K562 (cell line): ENCODE measurements around the gene VRK1. TPM values are rescaled to one million over a fixed set of nuclear protein-coding genes. Genes with fewer than 3 reads are reported as not detected.
A peak's percentile ranks its signal among the peaks of the same experiment; 100 is the strongest.

ENCODE experiments used
- ATAC-seq: fragments of 200-7000 bp; cut with Tn5 transposase; 3 replicates; pipeline ENCODE4 v1.9.1; 2020; ENCODE audit warnings: moderate library complexity
- BruUV-seq: library from RNA; stranded (reverse); fragments of 400-500 nt; replicated peaks from 2 replicates; lab custom pipeline; 2021; lab: Mats Ljungman, UMichigan
- CTCF ChIA-PET: fragments of 300-600 bp; formaldehyde crosslinking; extraction: SDS; loops from one replicate; lab custom pipeline; 2021; ENCODE audit warnings: low intra/inter-chr PET ratio; lab: Yijun Ruan, JAX
- POLR2A ChIA-PET: fragments of 300-600, 350-650 bp; sonication (Branson Sonifier 250); formaldehyde crosslinking; extraction: SDS; loops from one replicate; lab custom pipeline; 2021; ENCODE audit warnings: antibody characterized with exemption, inconsistent platforms; lab: Yijun Ruan, JAX
- DNase-seq, 4 experiments: peaks; one replicate each; pipeline versions ENCODE4 v3.0.0 to v3.0.0-alpha.2; 2011 to 2018; ENCODE audit warnings: low spot score in 3 of 4, mixed read lengths in 3 of 4; ENCODE audit errors: extremely low read depth in 1 of 4
- FAIRE-seq: peaks from 2 replicates; lab custom pipeline; 2011; peaks lifted over from hg19 to GRCh38; lab: Jason Lieb, UNC
- H2AFZ ChIP-seq: 2 replicates; pipeline ENCODE4 v1.6.0; 2011; ENCODE audit warnings: low read depth, low read length, control low read depth, inconsistent platforms
- H3K27ac ChIP-seq: fragments of 200-600 bp; 3 replicates; pipeline ENCODE4 v1.8.0; 2011; ENCODE audit warnings: low read depth, mild to moderate bottlenecking, control low read depth, inconsistent platforms, low read length, moderate library complexity, mixed read lengths; ENCODE audit errors: extremely low read depth
- H3K27me3 ChIP-seq, 2 experiments: fragments of 300-600 bp in 1 of 2; 2 replicates in 1 of 2; 3 replicates in 1 of 2; pipeline versions ENCODE4 v1.6.0 to v1.8.0; 2011; ENCODE audit warnings: inconsistent platforms in 2 of 2, low read length in 2 of 2, mild to moderate bottlenecking in 1 of 2, mixed read lengths in 1 of 2, moderate library complexity in 1 of 2; ENCODE audit not compliant: control insufficient read depth in 2 of 2, insufficient read depth in 2 of 2
- H3K36me3 ChIP-seq: fragments of 300-600 bp; 3 replicates; pipeline ENCODE4 v1.8.0; 2011; ENCODE audit warnings: mild to moderate bottlenecking, low read length, inconsistent platforms; ENCODE audit not compliant: control insufficient read depth, insufficient read depth
- H3K4me1 ChIP-seq, 2 experiments: fragments of 200-600 bp in 1 of 2; replicated peaks in 1 of 2; 2 replicates in 1 of 2; 3 replicates in 1 of 2; pipeline versions ENCODE4 v1.5.1 to v1.8.0; 2011; ENCODE audit warnings: inconsistent platforms in 2 of 2, low read length in 2 of 2, mild to moderate bottlenecking in 1 of 2, mixed read lengths in 1 of 2, moderate library complexity in 1 of 2; ENCODE audit not compliant: control insufficient read depth in 2 of 2, insufficient read depth in 2 of 2
- H3K4me2 ChIP-seq: 2 replicates; pipeline ENCODE4 v1.6.1; 2011; ENCODE audit warnings: low read length, control low read depth, inconsistent platforms, mixed read lengths; ENCODE audit not compliant: insufficient read depth
- H3K4me3 ChIP-seq: fragments of 200-600 bp; sonication (generic), shearing (Covaris generic); 2 replicates; pipeline ENCODE4 v1.5.1; 2016; ENCODE audit warnings: control low read depth, inconsistent platforms
- H3K79me2 ChIP-seq: fragments of 200-600 bp; 3 replicates; pipeline ENCODE4 v1.8.0; 2011; ENCODE audit warnings: low read length, inconsistent platforms; ENCODE audit not compliant: control insufficient read depth, insufficient read depth
- H3K9ac ChIP-seq, 2 experiments: 2 replicates each; pipeline versions ENCODE4 v1.6.0 to v1.6.1; 2011; ENCODE audit warnings: low read depth in 2 of 2, low read length in 2 of 2, control low read depth in 1 of 2, inconsistent platforms in 1 of 2, mild to moderate bottlenecking in 1 of 2, mixed read lengths in 1 of 2; ENCODE audit not compliant: insufficient read depth in 1 of 2
- H3K9me1 ChIP-seq: one replicate; pipeline ENCODE4 v1.6.0; 2011; ENCODE audit warnings: inconsistent platforms, mild to moderate bottlenecking, low read length, moderate library complexity; ENCODE audit not compliant: control insufficient read depth, insufficient read depth
- H3K9me3 ChIP-seq: replicated peaks from 2 replicates; pipeline ENCODE4 v1.5.1; 2011; ENCODE audit warnings: low read depth, low read length, inconsistent platforms; ENCODE audit not compliant: control insufficient read depth, insufficient read depth
- H4K20me1 ChIP-seq: replicated peaks from 2 replicates; pipeline ENCODE4 v1.6.1; 2011; ENCODE audit warnings: low read length, inconsistent platforms, mixed read lengths; ENCODE audit not compliant: control insufficient read depth, insufficient read depth
- EHMT2 ChIP-seq: fragments of 450-650 bp; IDR thresholded peaks from 2 replicates; pipeline ENCODE4 v1.6.1; 2018; ENCODE audit warnings: antibody characterized with exemption
- FOXK1 ChIP-seq: sonication (generic); formaldehyde crosslinking; IDR thresholded peaks from 2 replicates; pipeline ENCODE4 v1.8.0; 2022; ENCODE audit warnings: missing genetic modification reagents, mild to moderate bottlenecking, borderline replicate concordance
- HCFC1 ChIP-seq: IDR thresholded peaks from 2 replicates; pipeline ENCODE4 v1.6.1; 2012; ENCODE audit warnings: low read depth, low read length, improper control_type of control experiment
- HLTF ChIP-seq: fragments of 450-650 bp; IDR thresholded peaks from 2 replicates; pipeline ENCODE4 v1.6.1; 2016
- NFYB ChIP-seq: IDR thresholded peaks from 2 replicates; pipeline ENCODE4 v1.6.1; 2011; ENCODE audit warnings: mild to moderate bottlenecking, moderate library complexity; ENCODE audit not compliant: insufficient read length; ENCODE audit errors: extremely low read depth
- PTTG1 ChIP-seq: fragments of 450-650 bp; IDR thresholded peaks from 2 replicates; pipeline ENCODE4 v1.6.1; 2016; ENCODE audit warnings: low read depth, mild to moderate bottlenecking, missing genetic modification characterization, missing compliant biosample characterization
- RAD51 ChIP-seq: fragments of 450-650 bp; IDR thresholded peaks from 2 replicates; pipeline ENCODE4 v1.7.1; 2016; ENCODE audit warnings: low read depth, mild to moderate bottlenecking, borderline replicate concordance
- THRA ChIP-seq: fragments of 450-650 bp; IDR thresholded peaks from 2 replicates; pipeline ENCODE4 v1.6.1; 2017; ENCODE audit warnings: mild to moderate bottlenecking, moderate library complexity
- USF1 ChIP-seq: sonication (generic); formaldehyde crosslinking; IDR thresholded peaks from 2 replicates; pipeline ENCODE4 v1.9.0; 2022; ENCODE audit warnings: mild to moderate bottlenecking, missing genetic modification reagents
- USF2 ChIP-seq: sonication (generic); formaldehyde crosslinking; IDR thresholded peaks from 2 replicates; pipeline ENCODE4 v1.5.0; 2020; ENCODE audit warnings: missing genetic modification reagents
- ZFP1 ChIP-seq: fragments of 450-650 bp; formaldehyde crosslinking; IDR thresholded peaks from 2 replicates; pipeline ENCODE4 v1.4.0; 2020; ENCODE audit warnings: mild to moderate bottlenecking, mixed read lengths
- ZNF316 ChIP-seq: fragments of 450-650 bp; IDR thresholded peaks from 2 replicates; pipeline ENCODE4 v1.6.1; 2016
- ZNF778 ChIP-seq: fragments of 450-650 bp; formaldehyde crosslinking; IDR thresholded peaks from 2 replicates; pipeline ENCODE4 v1.4.0; 2020; ENCODE audit warnings: mild to moderate bottlenecking, moderate library complexity
- WGBS: fragments of 100-300 bp; shearing (Covaris generic); methylation state at CpG from one replicate; pipeline ENCODE4 v1.1.6; 2016; ENCODE audit warnings: low coverage, mixed read lengths; ENCODE audit not compliant: insufficient coverage; ENCODE audit errors: missing lambda C conversion rate; 5-methylcytosine and 5-hydroxymethylcytosine counted together
- in situ Hi-C: fragments of 300-500 bp; cut with MboI; formaldehyde crosslinking; loops from 4 replicates; pipeline ENCODE4 v1.15.0; 2018; ENCODE audit warnings: inconsistent platforms, mixed read lengths
- intact Hi-C: fragments of 100-400 bp; cut with micrococcal nuclease; formaldehyde crosslinking; loops from 2 replicates; pipeline ENCODE4 v1.14.2; 2022
- polyA plus RNA-seq, 8 experiments: library from polyadenylated mRNA; depleted of rRNA in 4 of 8; stranded (reverse) in 5 of 8; unstranded in 3 of 8; fragments of >200 nt; fragmentation: Nextera tagmentation in 2 of 8; fragmentation: Illumina TruSeq in 1 of 8; extraction: Ambion mirVana in 2 of 8; extraction: Trizol in 1 of 8; gene quantifications; 2 replicates each; pipeline versions ENCODE4 v1.2.1 to v1.2.3, GENCODE V29; 2011 to 2014; ENCODE audit warnings: inconsistent platforms in 1 of 8, missing spikeins in 1 of 8
- total RNA-seq, 7 experiments: library from RNA; depleted of rRNA in 6 of 7; stranded (reverse); fragments of >200 nt in 6 of 7; fragmentation: Illumina TruSeq in 2 of 7; extraction: Trizol in 2 of 7; gene quantifications; 2 replicates each; pipeline versions ENCODE4 v1.2.1 to v1.2.3, GENCODE V29; 2011 to 2021; ENCODE audit warnings: low replicate concordance in 1 of 7

The VRK1 gene
- total and polyA plus RNA-seq, 9 of the 15 experiments (the other 6 are each of a cell fraction or from before 2014, with no cell fraction given), result 83.6 to 177 (median 116) TPM

- no peaks in the 10 kb centered on the region for H3K4me1 ChIP-seq
- no peak for FAIRE-seq
- BruUV-seq, result no TSS peak
- no peak overlapping the region for H3K27ac ChIP-seq
- ChIA-PET POLR2A (interaction anchor here (1.4 kb wide), 1 partner anchor 13 kb away, joined by 4 read pairs; no protein-coding TSS in a partner anchor), CTCF (no interaction called here)
- 52% methylated on average over 1 of the region's 1 CpG for WGBS
- no peak overlapping the region for H3K4me3 ChIP-seq
- no peak overlapping the region for H2AFZ ChIP-seq
- DNase-seq, result peak in 1 of 4 experiments; percentile 15
- no peaks in the 10 kb centered on the region for H3K27me3 ChIP-seq
- H3K4me2 ChIP-seq, result no peak overlapping the region
- TF ChIP-seq THRA (no peak), HCFC1 (no peak), ZNF778 (no peak), ZNF316 (no peak), EHMT2 (no peak), NFYB (peak; percentile 89), USF2 (CRISPR knock-in tag) (peak; percentile 76), HLTF (no peak), ZFP1 (no peak), USF1 (CRISPR knock-in tag) (peak; percentile 75), RAD51 (peak; percentile 34; the same call in 1 of the 2 replicates), FOXK1 (CRISPR knock-in tag) (no peak), PTTG1 (tag) (no peak)
- no peaks in the 10 kb centered on the region for H3K79me2 ChIP-seq
- H3K9me1 ChIP-seq, result no peaks in the 10 kb centered on the region
- H3K9me3 ChIP-seq, result peaks cover 9% of the 10 kb centered on the region
- no peak overlapping the region for H3K9ac ChIP-seq
- intact Hi-C loops (no loop called here), in situ Hi-C loops (no loop called here)
- peak; percentile 78 for ATAC-seq
- no peaks in the 10 kb centered on the region for H4K20me1 ChIP-seq
- H3K36me3 ChIP-seq, result peaks cover 4% of the 10 kb centered on the region; the same call in 1 of the 3 replicates
Observed at GRCh38 chr14:96906434-96906833, 109.3 kb downstream of the VRK1 start.
